NCI-H446 treated with DMSO at 0.1 percent for 48 hours (cell line): ENCODE measurements around the gene SOX4.

Source experiments
- DNase-seq: peaks from one replicate; lab custom pipeline; 2025; lab: John Stamatoyannopoulos, UW

SOX4 gene

GRCh38 chr6:21614226-21614625 lies 20.7 kb downstream of the SOX4 start:
- DNase-seq, result no peak

- no peak for DNase-seq
These were observed 22.0 kb downstream of the SOX4 start for GRCh38 chr6:21615504-21615903.

GRCh38 chr6:21616005-21616404 lies 22.5 kb downstream of the SOX4 start:
- no peak for DNase-seq

- DNase-seq, result no peak
These were observed 32.1 kb downstream of the SOX4 start for GRCh38 chr6:21625642-21626041.

- DNase-seq, result no peak
These were observed 33.2 kb downstream of the SOX4 start for GRCh38 chr6:21626756-21627155.

GRCh38 chr6:21628160-21628559 lies 34.6 kb downstream of the SOX4 start:
- no peak for DNase-seq

- no peak for DNase-seq
These were observed 40.1 kb downstream of the SOX4 start for GRCh38 chr6:21633511-21634109.

GRCh38 chr6:21634582-21634981 lies 41.0 kb downstream of the SOX4 start:
- no peak for DNase-seq

- DNase-seq, result no peak
These were observed 43.3 kb downstream of the SOX4 start for GRCh38 chr6:21636876-21637275.

- no peak for DNase-seq
These were observed 45.8 kb downstream of the SOX4 start for GRCh38 chr6:21639316-21639715.
